GM18520 (cell line): ENCODE data around the gene SPDYE1.
"Not testable (repeated sequence)": the region's sequence is repeated elsewhere in the genome, so short reads cannot be mapped to it uniquely, and the experiment has no call there.

ENCODE experiments used
- ATAC-seq: cut with Tn5 transposase; IDR thresholded peaks from one replicate; pipeline ENCODE4 v1.9.1; 2021; ENCODE audit not compliant: unreplicated experiment

The SPDYE1 gene, protein sequence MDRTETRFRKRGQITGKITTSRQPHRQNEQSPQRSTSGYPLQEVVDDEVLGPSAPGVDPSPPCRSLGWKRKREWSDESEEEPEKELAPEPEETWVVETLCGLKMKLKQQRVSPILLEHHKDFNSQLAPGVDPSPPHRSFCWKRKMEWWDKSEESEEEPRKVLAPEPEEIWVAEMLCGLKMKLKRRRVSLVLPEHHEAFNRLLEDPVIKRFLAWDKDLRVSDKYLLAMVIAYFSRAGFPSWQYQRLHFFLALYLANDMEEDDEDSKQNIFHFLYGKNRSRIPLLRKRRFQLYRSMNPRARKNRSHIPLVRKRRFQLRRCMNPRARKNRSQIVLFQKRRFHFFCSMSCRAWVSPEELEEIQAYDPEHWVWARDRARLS

DNA sequence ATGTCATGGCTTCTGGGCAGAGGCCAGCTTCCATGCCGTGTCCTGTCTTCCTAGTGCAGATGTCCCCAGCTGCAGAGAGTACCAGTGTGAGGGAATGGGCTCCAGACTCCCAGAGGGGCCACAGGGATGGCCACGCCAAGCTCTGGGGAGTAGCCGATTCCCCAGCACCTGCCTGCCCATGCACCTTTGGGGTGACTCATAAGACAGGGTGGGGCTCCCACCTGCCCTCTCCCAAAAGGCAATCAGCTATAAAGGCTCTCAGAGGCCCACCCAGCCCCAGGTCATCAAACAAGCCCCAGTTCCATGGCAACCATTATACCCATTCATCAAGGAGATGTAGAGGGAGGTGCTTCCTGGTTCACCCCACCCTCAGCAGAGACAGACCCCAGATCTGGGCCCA, at the start of gene SPDYE1:
Gene SPDYE1 (plus strand): TSS at position 366 of the 400 bp plus-strand sequence. CDS start 2,053 bp downstream, outside the sequence.
- ATAC-seq: not testable (repeated sequence)

DNA sequence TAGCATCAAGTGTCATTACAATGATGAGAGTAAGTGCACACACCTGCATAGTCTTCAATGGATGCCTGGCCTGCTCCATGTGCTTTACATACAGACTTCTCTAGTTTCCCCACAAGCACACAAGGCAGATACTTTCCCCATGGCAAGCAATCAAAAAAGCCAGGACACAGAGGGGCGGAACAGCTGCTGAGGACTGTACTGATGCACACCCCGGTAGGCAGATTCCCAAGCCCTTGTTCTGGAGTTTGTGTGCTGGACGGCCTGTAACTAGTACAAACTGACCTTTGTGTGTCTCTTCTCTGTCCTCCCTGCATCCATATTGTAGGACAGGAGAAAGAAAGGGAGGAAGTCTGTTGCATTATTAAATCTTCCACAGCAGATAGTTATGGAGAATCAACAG, 45.7 kb upstream of the SPDYE1 start:
- ATAC-seq: no peak

DNA sequence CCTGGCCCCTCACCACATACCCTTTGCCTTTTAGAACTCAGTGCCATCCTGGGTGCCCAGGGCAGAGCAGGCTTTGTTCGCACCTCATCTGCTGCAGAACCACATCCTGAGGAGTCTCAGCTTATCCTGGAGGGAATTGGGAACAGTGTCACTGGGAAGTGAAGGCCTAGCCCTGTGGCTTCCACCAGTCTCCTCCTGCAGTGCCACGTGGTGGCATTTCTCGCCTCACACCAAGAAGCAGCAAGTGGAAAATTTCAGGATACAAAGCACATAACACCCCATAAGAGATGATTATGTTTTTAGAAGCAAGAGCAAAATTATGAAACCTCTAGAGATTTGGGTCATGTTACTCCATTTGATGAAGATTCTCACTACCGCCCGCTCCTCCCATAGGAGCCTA, 44.6 kb upstream of the SPDYE1 start:
- ATAC-seq: no peak

DNA sequence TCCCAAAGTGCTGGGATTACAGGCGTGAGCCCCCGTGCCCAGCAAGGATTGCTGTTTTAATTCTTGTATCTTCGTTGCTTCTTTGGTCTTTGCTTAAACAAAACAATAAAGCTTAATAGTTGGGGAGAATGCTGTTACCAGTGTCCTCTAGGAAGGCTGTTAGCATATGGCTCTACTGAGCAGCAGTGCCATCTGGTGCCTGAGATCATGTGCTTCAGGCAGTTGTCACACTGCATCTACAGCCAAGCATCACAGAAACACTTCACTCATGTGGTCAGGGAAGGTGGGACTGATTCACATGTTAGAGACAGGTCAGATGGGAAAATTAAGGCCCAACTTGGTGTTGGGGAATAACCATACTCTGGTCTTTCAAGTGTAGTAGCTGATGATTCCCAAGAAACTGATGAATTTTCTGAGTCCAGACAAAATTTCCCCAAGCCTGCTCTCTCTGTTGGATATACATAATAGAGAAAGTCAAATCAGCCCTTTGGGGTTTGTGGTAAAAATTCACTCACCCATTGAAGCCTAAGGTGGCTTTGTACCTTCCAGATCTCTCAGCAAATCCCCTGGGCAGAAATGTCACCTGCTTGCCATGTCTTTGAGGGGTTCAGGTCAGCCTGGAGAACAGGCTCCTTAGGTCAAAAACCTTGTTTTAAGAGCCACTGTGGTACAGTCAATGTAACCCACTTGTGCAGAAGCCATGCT, 43.0 kb upstream of the SPDYE1 start:
- no peak for ATAC-seq

DNA sequence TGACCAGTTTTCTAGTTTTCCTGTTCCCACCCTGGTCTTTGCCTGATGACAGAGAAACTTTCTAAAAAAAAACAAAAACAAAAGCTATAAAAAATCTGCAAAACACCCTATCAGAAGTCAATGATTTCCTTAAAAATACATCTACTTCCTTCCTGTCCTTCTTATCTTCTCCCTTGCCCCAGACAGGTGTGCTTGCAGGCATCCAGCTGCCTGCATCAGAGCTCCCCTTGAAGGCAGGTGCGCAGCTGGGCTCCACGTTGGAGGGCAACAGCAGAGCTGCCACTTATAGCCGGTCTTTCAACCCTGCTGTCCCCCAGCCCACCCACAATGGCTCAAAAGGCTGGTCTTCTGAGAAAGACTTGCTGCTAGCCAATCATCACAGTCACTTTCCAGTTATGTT, 41.7 kb upstream of the SPDYE1 start:
- no peak for ATAC-seq

DNA sequence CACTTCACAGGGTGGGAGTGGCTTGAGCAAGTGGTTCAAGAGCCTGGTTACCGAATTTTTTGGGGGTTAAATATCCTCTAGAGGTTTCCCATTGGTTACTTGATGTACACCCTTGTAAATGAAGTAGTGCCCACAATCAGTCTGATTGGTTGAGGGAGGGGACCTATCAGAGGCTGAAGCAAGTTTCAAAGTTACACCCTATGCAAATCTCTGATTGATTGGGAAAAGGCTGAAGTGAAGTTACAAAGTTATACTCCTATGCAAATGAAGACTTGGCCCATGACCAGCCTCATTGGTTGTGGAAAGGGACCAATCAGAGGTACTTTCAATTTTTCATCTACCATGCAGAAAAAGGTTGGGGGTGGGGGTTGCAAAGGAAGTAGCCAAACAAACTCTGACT, 36.8 kb upstream of the SPDYE1 start:
- no peak for ATAC-seq

DNA sequence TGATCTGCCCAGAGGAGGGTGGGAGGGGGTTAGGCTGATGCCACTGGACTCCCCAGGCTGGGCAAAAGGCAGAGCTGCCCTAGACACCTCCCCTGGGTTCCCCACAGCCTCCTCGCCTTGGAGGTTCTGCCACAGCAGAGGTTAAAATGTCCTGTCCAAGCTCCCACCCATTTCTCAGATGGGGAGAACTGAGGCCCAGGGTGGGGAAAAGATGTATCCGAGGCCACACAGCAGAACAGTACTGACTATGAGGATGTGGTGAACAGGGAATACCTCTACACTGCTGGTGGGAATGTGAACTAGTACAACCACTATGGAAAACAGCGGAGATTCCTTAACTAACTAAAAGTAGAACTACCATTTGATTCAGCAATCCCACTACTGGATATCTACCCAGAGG, 31.3 kb upstream of the SPDYE1 start:
- not testable (repeated sequence) for ATAC-seq

DNA sequence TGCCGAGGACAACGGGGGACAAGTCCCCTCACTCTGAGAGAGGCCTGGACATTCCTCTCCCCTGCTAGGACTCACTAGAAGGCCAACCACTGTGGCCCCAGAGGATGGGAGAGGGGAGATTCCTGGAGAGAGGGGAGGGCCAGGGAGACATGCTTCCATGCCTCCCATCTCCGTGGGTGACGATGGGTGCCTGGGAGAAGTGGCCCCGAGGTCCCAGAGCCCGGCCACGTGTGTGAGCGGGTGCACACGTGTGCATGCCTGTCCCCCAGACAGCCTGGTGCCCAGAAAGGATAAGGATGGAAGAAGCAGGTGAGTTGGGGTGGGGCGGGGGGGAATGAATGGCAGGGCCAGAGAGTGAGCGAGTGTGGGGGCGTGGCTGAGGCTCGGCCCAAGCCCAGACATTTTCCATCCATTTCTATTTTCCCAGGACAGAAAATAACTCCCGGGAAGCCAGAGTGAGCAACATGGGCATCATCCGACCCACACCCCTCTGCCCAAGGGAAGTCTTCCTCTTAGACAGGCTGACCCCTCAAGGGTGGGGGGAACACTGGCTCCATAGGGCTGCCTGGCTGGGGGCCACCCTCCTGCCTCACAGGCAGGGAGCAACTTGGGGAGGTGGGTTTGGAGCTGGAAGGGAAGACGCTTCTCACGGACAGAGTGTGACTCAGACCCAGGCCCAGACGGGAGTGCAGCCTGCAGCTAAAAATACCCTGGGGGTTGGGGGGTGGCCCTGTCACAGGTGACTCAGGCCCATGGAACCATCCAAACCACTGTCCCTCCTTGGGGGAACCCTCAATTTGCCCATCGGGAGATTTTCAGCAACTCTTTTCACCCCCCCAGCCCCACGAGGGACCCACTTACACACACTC, 29.3 kb upstream of the SPDYE1 start:
- not testable (repeated sequence) for ATAC-seq

DNA sequence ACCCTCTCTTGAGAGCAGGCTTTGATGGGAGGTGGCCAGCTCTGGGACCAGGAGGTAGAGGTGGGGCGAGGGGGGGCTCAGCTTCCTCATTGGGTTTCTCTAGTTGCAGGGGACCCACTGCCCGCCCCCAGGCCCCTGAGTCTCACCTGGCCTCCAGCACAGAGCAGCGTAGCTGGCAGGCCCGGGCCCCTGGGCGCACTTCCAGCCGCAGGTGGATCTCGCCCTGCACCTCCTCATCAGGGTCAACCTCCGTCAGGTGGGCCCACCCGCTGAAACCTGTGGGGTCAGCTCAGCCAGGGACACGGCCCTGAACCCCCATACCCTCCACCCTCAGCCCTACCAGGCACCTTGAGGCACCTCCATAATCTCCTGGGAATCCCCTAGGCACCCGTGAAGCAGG, 28.1 kb upstream of the SPDYE1 start:
- not testable (repeated sequence) for ATAC-seq

DNA sequence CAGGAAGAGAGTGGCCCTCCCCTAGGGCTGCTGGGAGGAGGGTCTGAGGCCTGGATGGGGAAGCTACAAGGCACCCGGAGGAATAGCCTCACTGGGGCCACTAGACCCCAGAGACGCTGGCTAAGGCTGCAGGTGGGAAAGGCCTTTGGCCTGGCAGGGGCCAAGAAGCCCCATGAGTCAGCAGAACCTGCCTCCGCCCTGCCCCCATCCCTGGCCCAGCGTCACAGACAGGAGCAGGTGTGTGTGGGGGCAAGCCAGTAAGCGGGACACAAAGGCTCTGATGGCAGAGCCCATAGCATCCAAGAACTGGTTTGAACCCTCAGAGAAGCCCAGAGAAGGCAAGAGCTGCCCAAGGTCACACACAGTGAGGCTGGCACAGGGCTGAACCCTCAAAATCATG, 27.0 kb upstream of the SPDYE1 start:
- ATAC-seq: not testable (repeated sequence)

DNA sequence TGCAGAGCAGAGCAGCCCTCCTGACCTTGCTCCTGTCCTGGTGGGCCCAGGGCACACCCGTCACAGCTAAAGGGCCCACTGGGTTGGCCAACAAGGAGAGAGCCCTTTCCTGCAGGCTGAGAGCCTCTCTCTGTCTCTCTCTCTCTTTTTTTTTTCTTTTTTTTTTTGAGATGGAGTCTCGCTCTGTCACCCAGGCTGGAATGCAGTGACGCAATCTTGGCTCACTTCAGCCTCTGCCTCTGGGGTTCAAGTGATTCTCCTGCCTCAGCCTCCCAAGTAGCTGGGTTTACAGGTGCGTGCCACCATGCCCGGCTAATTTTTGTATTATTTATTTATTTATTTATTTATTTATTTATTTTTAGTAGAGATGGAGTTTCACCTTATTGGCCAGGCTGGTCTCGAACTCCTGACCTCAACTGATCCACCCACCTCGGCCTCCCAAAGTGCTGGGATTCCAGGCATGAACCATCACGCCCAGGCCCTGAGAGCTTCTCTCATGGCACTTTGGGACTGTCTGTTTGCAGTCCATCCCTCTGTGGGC, 23.6 kb upstream of the SPDYE1 start:
- not testable (repeated sequence) for ATAC-seq

DNA sequence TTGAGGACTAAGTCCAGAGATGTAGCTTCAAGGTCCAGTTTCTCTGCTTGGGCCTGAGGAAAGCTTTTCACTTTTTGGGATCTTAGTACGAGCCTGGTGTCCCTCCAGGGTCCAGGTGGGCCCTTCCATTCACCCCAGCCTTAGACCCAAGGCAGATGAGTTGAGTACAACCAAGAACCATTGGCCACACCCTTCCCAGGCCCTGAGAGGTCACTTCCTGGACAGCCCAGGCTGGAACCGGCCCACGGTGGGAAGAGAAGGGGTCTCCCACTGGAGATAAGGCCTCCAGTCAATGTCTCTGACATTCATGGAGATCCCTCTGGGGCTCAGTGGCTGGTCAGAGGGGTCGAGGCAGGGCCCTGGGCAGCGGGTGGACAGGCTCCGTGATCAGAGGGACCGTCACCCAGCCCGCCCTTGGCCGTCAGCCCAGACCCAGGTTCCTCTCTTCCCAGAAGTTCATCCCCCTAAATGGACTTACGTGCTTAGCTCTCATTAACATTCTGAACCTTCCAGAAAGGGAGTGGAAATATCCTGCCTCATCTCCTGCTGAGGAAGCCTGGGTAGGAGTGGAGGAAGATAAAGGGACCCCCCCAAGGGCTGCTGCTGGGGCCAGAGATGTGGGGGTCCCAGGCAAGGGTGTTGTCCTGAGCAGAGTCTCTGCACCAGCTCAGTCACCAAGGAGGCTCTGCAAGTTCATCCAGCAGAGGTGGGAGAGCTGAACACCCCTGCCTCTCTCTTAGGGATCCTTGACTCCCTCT, 22.8 kb upstream of the SPDYE1 start:
- ATAC-seq: not testable (repeated sequence)

DNA sequence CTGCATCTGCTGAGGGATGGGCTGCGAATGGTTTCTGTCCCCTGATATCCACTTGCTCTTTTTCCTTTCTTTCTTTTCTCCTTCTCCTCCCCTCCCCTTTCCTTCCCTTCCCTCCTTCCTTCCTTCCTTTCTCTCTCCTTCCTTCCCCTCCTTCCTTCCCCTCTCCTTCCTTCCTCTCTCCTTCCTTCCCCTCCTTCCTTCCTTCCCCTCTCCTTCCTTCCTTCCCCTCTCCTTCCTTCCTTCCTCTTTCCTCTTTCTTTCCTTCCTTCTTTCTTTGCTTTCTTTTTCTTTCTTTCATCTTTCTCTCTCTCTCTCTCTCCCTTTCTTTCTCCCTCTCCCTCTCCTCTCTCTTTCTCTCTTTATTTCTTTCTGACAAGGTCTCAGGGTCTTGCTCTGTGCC, 20.2 kb upstream of the SPDYE1 start:
- no peak for ATAC-seq

DNA sequence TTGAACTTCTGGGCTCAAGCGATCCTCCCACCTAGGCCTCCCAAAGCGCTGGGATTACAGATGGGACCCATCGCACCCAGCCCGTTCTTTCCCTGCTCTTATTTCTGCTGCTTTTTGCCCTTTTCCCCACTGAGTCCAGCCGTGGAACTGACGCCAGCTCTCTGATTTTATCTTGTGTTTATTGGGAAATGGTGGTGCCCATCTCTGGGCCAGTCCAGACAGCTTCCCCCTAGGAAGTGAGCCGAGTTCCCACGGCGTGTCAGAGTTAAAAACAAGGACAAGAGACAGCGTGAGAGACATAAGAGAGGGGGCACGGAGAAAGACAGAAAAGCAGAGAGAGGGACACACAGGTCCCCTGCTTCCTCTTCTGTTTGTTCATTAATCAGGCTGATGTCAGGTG, 19.6 kb upstream of the SPDYE1 start:
- not testable (repeated sequence) for ATAC-seq

DNA sequence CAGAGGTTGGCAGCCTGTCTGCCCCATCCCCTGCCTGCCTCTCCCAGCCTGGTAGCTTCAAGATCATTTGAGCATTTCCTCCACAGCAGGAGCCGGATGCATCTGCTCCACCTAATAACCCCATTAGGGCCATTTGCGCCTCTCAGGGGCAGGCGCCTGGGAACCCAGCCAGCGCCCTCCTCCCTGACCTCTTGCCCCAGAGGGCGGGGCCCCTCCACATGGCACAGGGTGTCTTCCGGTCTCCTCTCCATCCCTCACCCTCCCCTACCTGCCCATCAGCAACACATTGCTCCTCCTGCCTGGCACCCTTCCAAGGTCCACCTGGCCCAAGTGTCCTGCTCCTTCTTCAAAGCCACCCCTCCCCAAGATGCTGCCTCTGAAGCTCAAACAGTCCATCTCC, 14.8 kb upstream of the SPDYE1 start:
- ATAC-seq: not testable (repeated sequence)

DNA sequence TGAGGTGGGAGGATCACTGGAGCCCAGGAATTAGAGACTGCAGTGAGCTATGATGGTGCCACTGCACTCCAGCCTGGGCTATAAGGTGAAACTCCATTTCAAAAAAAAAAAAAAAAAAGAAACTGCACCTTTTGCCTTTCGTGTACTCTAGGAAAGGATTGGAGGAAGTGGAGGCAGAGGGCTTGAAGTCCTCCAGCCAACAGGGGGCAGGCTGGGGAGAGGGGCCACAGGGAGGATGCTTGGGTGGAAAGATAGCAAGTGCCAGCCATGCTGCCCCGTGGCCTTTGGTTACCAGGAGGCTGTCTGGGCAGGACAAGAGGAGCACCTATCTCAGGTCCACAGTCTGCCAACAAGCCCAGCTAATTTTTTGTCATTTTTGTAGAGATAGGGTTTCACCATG, 14.0 kb upstream of the SPDYE1 start:
- ATAC-seq: not testable (repeated sequence)

DNA sequence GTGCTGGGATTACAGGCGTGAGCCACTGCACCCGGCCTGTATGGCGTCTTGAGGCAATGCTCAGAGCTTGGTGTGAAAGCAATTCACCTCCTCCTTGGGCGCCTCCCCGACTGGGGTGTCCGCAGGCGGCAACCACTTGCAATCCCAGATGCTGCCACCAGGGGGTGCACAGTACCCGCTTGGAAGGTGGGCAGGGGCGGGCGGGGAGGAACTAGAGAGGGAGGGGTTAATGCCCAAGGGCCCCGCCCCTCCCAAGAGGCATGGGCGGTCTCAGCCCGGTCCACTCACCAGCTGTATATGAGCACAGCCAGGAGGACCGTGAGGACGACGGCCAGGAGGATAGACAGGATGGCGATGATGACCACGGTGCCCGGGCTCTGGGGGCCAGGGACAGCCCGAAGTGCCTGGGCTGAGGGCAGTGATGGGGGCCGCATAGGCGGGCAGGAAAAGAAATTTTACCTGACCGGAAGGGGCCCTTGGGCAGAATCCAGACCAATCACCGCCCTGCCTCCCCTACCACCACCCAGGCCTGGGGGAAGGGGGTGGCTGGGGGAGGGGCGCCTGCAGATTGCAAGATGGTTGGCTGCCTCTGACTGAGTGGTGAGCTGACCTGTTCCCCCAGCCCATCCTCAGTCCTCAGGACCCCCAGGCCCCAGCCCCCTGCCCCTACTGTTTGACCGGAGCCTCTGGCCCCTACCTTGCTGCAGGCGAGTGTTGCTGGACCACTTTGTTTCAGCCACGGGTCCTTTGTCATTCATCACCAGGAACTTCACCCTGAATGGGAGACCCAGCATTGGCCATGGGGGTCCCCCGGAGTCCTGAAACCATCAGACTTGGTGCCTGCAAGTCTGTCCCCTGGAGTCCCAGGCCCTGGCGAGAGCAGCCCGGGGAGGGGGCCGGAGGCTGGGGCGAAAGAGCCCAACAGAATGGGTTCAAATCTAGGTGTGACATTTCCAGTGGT, 11.5 kb upstream of the SPDYE1 start:
- ATAC-seq: peak; percentile 47

DNA sequence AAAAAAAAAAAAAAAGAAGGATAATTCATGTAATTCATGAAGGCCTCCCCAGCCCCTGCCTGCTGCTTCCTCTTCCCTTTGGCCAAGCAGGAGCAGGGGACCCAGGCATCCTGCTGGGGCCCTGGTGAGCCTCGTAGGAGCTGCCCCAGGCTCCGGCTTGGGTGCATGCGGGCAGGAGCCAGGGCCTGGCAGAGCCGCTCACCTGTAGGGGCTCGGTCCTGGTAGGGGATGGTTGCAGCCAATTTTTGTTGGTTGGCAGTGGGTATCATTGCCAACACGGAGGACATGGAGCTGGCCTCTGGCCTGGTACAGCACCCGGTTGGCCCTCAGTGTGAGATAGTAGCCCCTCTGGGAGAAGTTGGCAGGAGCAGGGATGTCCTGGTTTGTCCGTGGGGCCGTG, 10.2 kb upstream of the SPDYE1 start:
- not testable (repeated sequence) for ATAC-seq

DNA sequence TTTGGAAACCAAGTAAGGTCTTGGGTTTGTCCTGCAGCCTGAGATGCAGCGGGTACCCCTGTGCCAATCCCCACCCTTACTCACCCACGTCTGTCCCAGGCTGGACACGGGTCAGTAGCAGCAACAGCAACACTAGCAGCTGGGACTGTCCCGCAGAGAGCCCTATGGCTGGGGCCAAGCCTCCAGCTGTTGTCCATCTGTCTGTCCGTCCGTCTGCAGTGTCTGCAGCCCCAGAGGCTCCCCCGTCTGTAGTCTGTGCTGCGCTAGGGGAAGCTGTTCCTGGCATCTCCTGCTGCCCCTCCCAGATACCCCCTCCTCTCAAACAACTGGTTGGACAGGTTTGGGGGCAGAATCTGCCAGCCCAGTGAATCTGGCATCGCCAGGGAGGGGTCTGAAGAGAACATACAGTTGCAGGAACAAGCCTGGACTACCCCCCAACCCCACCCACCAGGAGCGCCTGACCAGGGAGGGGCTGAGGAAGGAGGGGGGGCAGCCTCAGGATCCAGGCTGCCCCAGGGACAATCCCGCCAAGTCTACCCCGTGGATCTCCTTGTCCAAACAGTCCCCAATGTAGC, 7.6 kb upstream of the SPDYE1 start:
- not testable (repeated sequence) for ATAC-seq
